ENCODE results near the gene IL16.

The IL16 gene

GRCh38 chr15:81268340-81268739 lies 71.7 kb downstream of the IL16 start:
- no peak for TF ChIP-seq CTCF (IDR thresholded peaks at IDR 0.05; ENCODE audit: low read length, missing control alignments)
- H3K4me3 ChIP-seq (replicated peaks; ENCODE audit: low read depth, low read length), result no peak overlapping the region
- no peak for DNase-seq (ENCODE audit: low read depth)

- TF ChIP-seq CTCF (IDR thresholded peaks at IDR 0.05; ENCODE audit: low read length, missing control alignments), result no peak
- H3K4me3 ChIP-seq (replicated peaks; ENCODE audit: low read depth, low read length), result no peak overlapping the region
- DNase-seq (ENCODE audit: low read depth), result no peak
Measured at GRCh38 chr15:81268881-81269601, 72.4 kb downstream of the IL16 start.

- DNase-seq (ENCODE audit: low read depth), result no peak
- TF ChIP-seq CTCF (IDR thresholded peaks at IDR 0.05; ENCODE audit: low read length, missing control alignments), result no peak
- no peak overlapping the region for H3K4me3 ChIP-seq (replicated peaks; ENCODE audit: low read depth, low read length)
Measured at GRCh38 chr15:81270188-81270587, 73.5 kb downstream of the IL16 start.

GRCh38 chr15:81270781-81271491 lies 74.3 kb downstream of the IL16 start:
- no peak for DNase-seq (ENCODE audit: low read depth)
- TF ChIP-seq CTCF (IDR thresholded peaks at IDR 0.05; ENCODE audit: low read length, missing control alignments), result no peak
- H3K4me3 ChIP-seq (replicated peaks; ENCODE audit: low read depth, low read length), result no peak overlapping the region

GRCh38 chr15:81271761-81272644 lies 75.3 kb downstream of the IL16 start:
- no peak overlapping the region for H3K4me3 ChIP-seq (replicated peaks; ENCODE audit: low read depth, low read length)
- no peak for DNase-seq (ENCODE audit: low read depth)
- TF ChIP-seq CTCF (IDR thresholded peaks at IDR 0.05; ENCODE audit: low read length, missing control alignments), result no peak

GRCh38 chr15:81273200-81273599 lies 76.5 kb downstream of the IL16 start:
- no peak overlapping the region for H3K4me3 ChIP-seq (replicated peaks; ENCODE audit: low read depth, low read length)
- DNase-seq (ENCODE audit: low read depth), result no peak
- TF ChIP-seq CTCF (IDR thresholded peaks at IDR 0.05; ENCODE audit: low read length, missing control alignments), result no peak

Data from fibroblast of pulmonary artery (primary cell).